Kidney epithelial cell (primary cell): ENCODE results near the gene SLC26A3. TPM values are rescaled to one million over a fixed set of nuclear protein-coding genes. Genes with fewer than 3 reads are reported as not detected.

ENCODE experiments used
- DNase-seq: peaks from one replicate; pipeline ENCODE4 v3.0.0-alpha.2; 2010; ENCODE audit warnings: low read depth
- H3K27me3 ChIP-seq: 2 replicates; pipeline ENCODE4 v1.6.0; 2011; ENCODE audit warnings: low read length; ENCODE audit not compliant: control insufficient read depth, insufficient read depth
- H3K36me3 ChIP-seq: 2 replicates; pipeline ENCODE4 v1.5.1; 2011; ENCODE audit warnings: low read length; ENCODE audit not compliant: control insufficient read depth, insufficient read depth
- H3K4me3 ChIP-seq: 2 replicates; pipeline ENCODE4 v1.5.1; 2011; ENCODE audit warnings: low read depth, mild to moderate bottlenecking, control low read depth, low read length
- CTCF ChIP-seq: IDR thresholded peaks from 2 replicates; pipeline ENCODE4 v1.5.1; 2011; ENCODE audit warnings: mild to moderate bottlenecking, moderate library complexity, low read length, control low read depth, inconsistent platforms; ENCODE audit not compliant: insufficient read depth, poor library complexity, severe bottlenecking
- total RNA-seq: library from RNA; depleted of rRNA; stranded (reverse); fragments of >200 nt; gene quantifications from 2 replicates; pipeline ENCODE4 v1.2.3, GENCODE V29; 2015

SLC26A3 gene
- total RNA-seq, 1 donor from 2014 or later = not detected

- Histone ChIP-seq H3K27me3 (peaks cover 2% of the 10 kb centered on the region), H3K4me3 (no peak overlapping the region), H3K36me3 (no peaks in the 10 kb centered on the region)
- no peak for TF ChIP-seq CTCF
- no peak for DNase-seq
Measured at GRCh38 chr7:107843184-107843583, 40.2 kb upstream of the SLC26A3 start.

GRCh38 chr7:107842213-107842612 lies 39.2 kb upstream of the SLC26A3 start:
- Histone ChIP-seq H3K36me3 (no peaks in the 10 kb centered on the region), H3K4me3 (no peak overlapping the region), H3K27me3 (peaks cover 3% of the 10 kb centered on the region)
- TF ChIP-seq CTCF = no peak
- no peak for DNase-seq

GRCh38 chr7:107838816-107839565 lies 36.0 kb upstream of the SLC26A3 start:
- H3K27me3 ChIP-seq = peaks cover 2% of the 10 kb centered on the region
- no peak for TF ChIP-seq CTCF
- H3K4me3 ChIP-seq = no peak overlapping the region
- DNase-seq = no peak
- H3K36me3 ChIP-seq = no peaks in the 10 kb centered on the region

- TF ChIP-seq CTCF = no peak
- no peaks in the 10 kb centered on the region for H3K36me3 ChIP-seq
Measured at GRCh38 chr7:107838024-107838601, 35.1 kb upstream of the SLC26A3 start.

GRCh38 chr7:107837145-107837512 lies 34.1 kb upstream of the SLC26A3 start:
- TF ChIP-seq CTCF = no peak
- DNase-seq = no peak

More at GRCh38 chr7:107838024-107838601, 35.1 kb upstream of the SLC26A3 start:
- no peak for DNase-seq
- Histone ChIP-seq H3K27me3 (peaks cover 2% of the 10 kb centered on the region), H3K4me3 (no peak overlapping the region)

More at GRCh38 chr7:107837145-107837512, 34.1 kb upstream of the SLC26A3 start:
- peaks cover 2% of the 10 kb centered on the region for H3K27me3 ChIP-seq
- no peaks in the 10 kb centered on the region for H3K36me3 ChIP-seq
- H3K4me3 ChIP-seq = no peak overlapping the region
